Loucy (cell line): ENCODE measurements around the gene MACROH2A2.
"Not testable (repeated sequence)": the region's sequence is repeated elsewhere in the genome, so short reads cannot be mapped to it uniquely, and the experiment has no call there.

Source experiments
- CTCF ChIP-seq: fragments of 200-600 bp; sonication (generic); conservative IDR thresholded peaks from 2 replicates; pipeline ENCODE4 v1.5.1; 2014; ENCODE audit warnings: mild to moderate bottlenecking, antibody characterized with exemption, low read length
- EZH2phosphoT487 ChIP-seq: fragments of 200-600 bp; IDR thresholded peaks from 2 replicates; pipeline ENCODE4 v1.6.1; 2018; ENCODE audit warnings: antibody characterized with exemption, mild to moderate bottlenecking, moderate library complexity, borderline replicate concordance

- not testable (repeated sequence) for TF ChIP-seq CTCF, EZH2phosphoT487
These were observed 10.9 kb upstream of the MACROH2A2 start for GRCh38 chr10:70041739-70042138.
